GM06990 (cell line): ENCODE results near the gene PAGR1.

Experiments used
- DNase-seq: peaks from one replicate; pipeline ENCODE4 v3.0.0-alpha.2; 2011; ENCODE audit not compliant: insufficient read length; ENCODE audit errors: extremely low read depth
- H3K27me3 ChIP-seq: replicated peaks from 2 replicates; pipeline ENCODE4 v1.6.0; 2011; ENCODE audit warnings: low read length; ENCODE audit not compliant: control insufficient read depth, insufficient read depth
- H3K36me3 ChIP-seq: 2 replicates; pipeline ENCODE4 v1.5.1; 2011; ENCODE audit warnings: low read length; ENCODE audit not compliant: control insufficient read depth, insufficient read depth
- H3K4me3 ChIP-seq: replicated peaks from 2 replicates; pipeline ENCODE4 v1.5.1; 2011; ENCODE audit warnings: low read depth, mild to moderate bottlenecking, control low read depth, low read length
- CTCF ChIP-seq: IDR thresholded peaks from 2 replicates; pipeline ENCODE4 v1.5.1; 2011; ENCODE audit warnings: low read length, control low read depth, mild to moderate bottlenecking, inconsistent platforms; ENCODE audit not compliant: insufficient read depth, poor library complexity, severe bottlenecking

The PAGR1 gene

GRCh38 chr16:29820730-29821642, 5.0 kb downstream of the PAGR1 start:
- no peak for TF ChIP-seq CTCF
- no peaks in the 10 kb centered on the region for H3K27me3 ChIP-seq
- H3K36me3 ChIP-seq = peaks cover 7% of the 10 kb centered on the region
- H3K4me3 ChIP-seq = peak overlapping the region; percentile 88
- DNase-seq = peak; percentile 57

- TF ChIP-seq CTCF = no peak
- Histone ChIP-seq H3K27me3 (no peaks in the 10 kb centered on the region), H3K4me3 (peak overlapping the region; percentile 88), H3K36me3 (peaks cover 7% of the 10 kb centered on the region)
- no peak for DNase-seq
Measured at GRCh38 chr16:29821643-29822115, 5.7 kb downstream of the PAGR1 start.

- no peak for TF ChIP-seq CTCF
- peaks cover 2% of the 10 kb centered on the region for H3K36me3 ChIP-seq
- no peak overlapping the region for H3K4me3 ChIP-seq
- no peaks in the 10 kb centered on the region for H3K27me3 ChIP-seq
- no peak for DNase-seq
Measured at GRCh38 chr16:29824589-29825144, 8.7 kb downstream of the PAGR1 start.

GRCh38 chr16:29825145-29826044, 9.4 kb downstream of the PAGR1 start:
- Histone ChIP-seq H3K27me3 (no peaks in the 10 kb centered on the region), H3K36me3 (peaks cover 4% of the 10 kb centered on the region), H3K4me3 (no peak overlapping the region)
- TF ChIP-seq CTCF = no peak
- peak; percentile 54 for DNase-seq

GRCh38 chr16:29826342-29826695, 10.4 kb downstream of the PAGR1 start:
- no peak for TF ChIP-seq CTCF
- Histone ChIP-seq H3K4me3 (no peak overlapping the region), H3K36me3 (peaks cover 8% of the 10 kb centered on the region), H3K27me3 (no peaks in the 10 kb centered on the region)
- DNase-seq = no peak
